Trophoblast cell (in vitro differentiated cells and primary cell): ENCODE measurements around the gene GDPD5.

Experiments used
- DNase-seq, 2 donors: peaks; one replicate each; pipeline ENCODE4 v3.0.0-alpha.2; 2016
- H2AFZ ChIP-seq: 2 replicates; pipeline ENCODE4 v1.6.1; 2013; ENCODE audit warnings: low read length, moderate library complexity, mild to moderate bottlenecking; ENCODE audit not compliant: insufficient read depth, poor library complexity
- H2AK5ac ChIP-seq: 2 replicates; pipeline ENCODE4 v1.6.1; 2013; ENCODE audit warnings: mild to moderate bottlenecking, low read length
- H2BK120ac ChIP-seq: 2 replicates; pipeline ENCODE4 v1.6.1; 2013; ENCODE audit warnings: low read length, mild to moderate bottlenecking, moderate library complexity; ENCODE audit not compliant: insufficient read depth, poor library complexity
- H2BK12ac ChIP-seq: 2 replicates; pipeline ENCODE4 v1.6.1; 2013; ENCODE audit warnings: mild to moderate bottlenecking, low read length, moderate library complexity
- H2BK5ac ChIP-seq: 2 replicates; pipeline ENCODE4 v1.6.1; 2013; ENCODE audit warnings: low read length, low read depth, moderate library complexity, mild to moderate bottlenecking; ENCODE audit not compliant: poor library complexity
- H3K14ac ChIP-seq: 2 replicates; pipeline ENCODE4 v1.6.1; 2013; ENCODE audit warnings: mild to moderate bottlenecking, low read length
- H3K18ac ChIP-seq: 2 replicates; pipeline ENCODE4 v1.6.1; 2013; ENCODE audit warnings: mild to moderate bottlenecking, low read length
- H3K23ac ChIP-seq: 2 replicates; pipeline ENCODE4 v1.6.1; 2013; ENCODE audit warnings: low read length
- H3K27ac ChIP-seq: 2 replicates; pipeline ENCODE4 v1.5.1; 2013; ENCODE audit warnings: low read depth, mild to moderate bottlenecking, inconsistent platforms, low read length, moderate library complexity
- H3K27me3 ChIP-seq: 2 replicates; pipeline ENCODE4 v1.6.1; 2013; ENCODE audit warnings: inconsistent platforms, mild to moderate bottlenecking, low read length, moderate library complexity; ENCODE audit not compliant: insufficient read depth
- H3K36me3 ChIP-seq, 2 experiments: 1 replicate in 1 of 2; 2 replicates in 1 of 2; pipeline ENCODE4 v1.6.1; 2013; ENCODE audit warnings: low read length in 2 of 2, mild to moderate bottlenecking in 2 of 2, moderate library complexity in 1 of 2; ENCODE audit not compliant: insufficient read depth in 2 of 2, control insufficient read depth in 1 of 2
- H3K4ac ChIP-seq: 2 replicates; pipeline ENCODE4 v1.6.1; 2013; ENCODE audit warnings: low read depth, mild to moderate bottlenecking, low read length, moderate library complexity
- H3K4me1 ChIP-seq, 2 experiments: 1 replicate in 1 of 2; 2 replicates in 1 of 2; pipeline ENCODE4 v1.6.1; 2013; ENCODE audit warnings: low read length in 2 of 2, mild to moderate bottlenecking in 2 of 2, moderate library complexity in 1 of 2; ENCODE audit not compliant: insufficient read depth in 2 of 2, control insufficient read depth in 1 of 2
- H3K4me2 ChIP-seq: 2 replicates; pipeline ENCODE4 v1.6.1; 2013; ENCODE audit warnings: inconsistent platforms, mild to moderate bottlenecking, low read length, moderate library complexity
- H3K4me3 ChIP-seq: 2 replicates; pipeline ENCODE4 v1.5.1; 2013; ENCODE audit warnings: mild to moderate bottlenecking, low read depth, low read length, inconsistent platforms
- H3K79me1 ChIP-seq: one replicate; pipeline ENCODE4 v1.6.1; 2013; ENCODE audit warnings: low read length
- H3K79me2 ChIP-seq: 2 replicates; pipeline ENCODE4 v1.6.1; 2013; ENCODE audit warnings: low read length, mild to moderate bottlenecking; ENCODE audit not compliant: control insufficient read depth, insufficient read depth, poor library complexity
- H3K9ac ChIP-seq: 2 replicates; pipeline ENCODE4 v1.6.1; 2013; ENCODE audit warnings: mild to moderate bottlenecking, low read length
- H3K9me3 ChIP-seq: 2 replicates; pipeline ENCODE4 v1.6.1; 2013; ENCODE audit warnings: low read depth, mild to moderate bottlenecking, control low read depth, inconsistent platforms, low read length; ENCODE audit not compliant: insufficient read depth
- H4K12ac ChIP-seq: 2 replicates; pipeline ENCODE4 v1.6.1; 2013; ENCODE audit warnings: low read depth, mild to moderate bottlenecking, low read length, moderate library complexity
- H4K8ac ChIP-seq: 2 replicates; pipeline ENCODE4 v1.6.1; 2013; ENCODE audit warnings: low read depth, mild to moderate bottlenecking, low read length, moderate library complexity
- H4K91ac ChIP-seq: one replicate; pipeline ENCODE4 v1.6.1; 2013; ENCODE audit warnings: low read depth, mild to moderate bottlenecking, low read length, moderate library complexity
- WGBS: extraction: QIAGEN DNeasy Blood & Tissue Kit; methylation state at CpG from one replicate; pipeline ENCODE4 v1.1.7; 2013; ENCODE audit warnings: missing lambda C conversion rate; ENCODE audit not compliant: insufficient read length, insufficient coverage; ENCODE audit errors: extremely low coverage; 5-methylcytosine and 5-hydroxymethylcytosine counted together

The GDPD5 gene

GRCh38 chr11:75516140-75516539, 9.6 kb downstream of the GDPD5 start:
- no peak overlapping the region for H2AFZ ChIP-seq
- no peak overlapping the region for H3K18ac ChIP-seq
- no peak overlapping the region for H4K12ac ChIP-seq
- H3K14ac ChIP-seq: no peak overlapping the region
- peaks cover 8% of the 10 kb centered on the region for H3K9me3 ChIP-seq
- no peaks in the 10 kb centered on the region for H3K79me2 ChIP-seq
- H3K36me3 ChIP-seq: no peaks in the 10 kb centered on the region
- H4K91ac ChIP-seq: no peak overlapping the region
- H3K27ac ChIP-seq: no peak overlapping the region
- H3K4me3 ChIP-seq: no peak overlapping the region
- no peak overlapping the region for H4K8ac ChIP-seq
- H3K4me1 ChIP-seq: peaks cover 0 to 2% of the 10 kb centered on the region in 2 experiments
- H2AK5ac ChIP-seq: no peak overlapping the region
- no peak overlapping the region for H3K4ac ChIP-seq
- no peak overlapping the region for H3K4me2 ChIP-seq
- WGBS: no CpG with 5 or more reads among the region's 3 CpGs
- no peaks in the 10 kb centered on the region for H3K27me3 ChIP-seq
- DNase-seq: no peak
- no peak overlapping the region for H3K23ac ChIP-seq
- no peak overlapping the region for H2BK120ac ChIP-seq
- no peak overlapping the region for H2BK5ac ChIP-seq
- H3K79me1 ChIP-seq: no peaks in the 10 kb centered on the region
- H3K9ac ChIP-seq: no peak overlapping the region
- H2BK12ac ChIP-seq: no peak overlapping the region

GRCh38 chr11:75514596-75514995, 11.1 kb downstream of the GDPD5 start:
- Histone ChIP-seq H3K23ac (no peak overlapping the region), H2BK120ac (no peak overlapping the region), H3K18ac (no peak overlapping the region), H2AFZ (no peak overlapping the region), H4K12ac (no peak overlapping the region), H2AK5ac (no peak overlapping the region), H3K4ac (no peak overlapping the region), H3K79me2 (no peaks in the 10 kb centered on the region), H4K91ac (no peak overlapping the region), H4K8ac (no peak overlapping the region), H3K79me1 (no peaks in the 10 kb centered on the region), H3K4me1 (peaks cover 0 to 2% of the 10 kb centered on the region in 2 experiments), H3K4me2 (no peak overlapping the region), H2BK5ac (no peak overlapping the region), H3K27me3 (no peaks in the 10 kb centered on the region), H3K36me3 (no peaks in the 10 kb centered on the region), H3K9me3 (peaks cover 8% of the 10 kb centered on the region), H2BK12ac (no peak overlapping the region), H3K9ac (no peak overlapping the region), H3K14ac (no peak overlapping the region), H3K27ac (no peak overlapping the region), H3K4me3 (no peak overlapping the region)
- DNase-seq: no peak

- H3K4ac ChIP-seq: no peak overlapping the region
- no peak overlapping the region for H3K4me3 ChIP-seq
- no peaks in the 10 kb centered on the region for H3K79me1 ChIP-seq
- H4K12ac ChIP-seq: no peak overlapping the region
- no peak overlapping the region for H2AFZ ChIP-seq
- H3K14ac ChIP-seq: no peak overlapping the region
- H2BK120ac ChIP-seq: no peak overlapping the region
- H3K23ac ChIP-seq: no peak overlapping the region
- H2AK5ac ChIP-seq: no peak overlapping the region
- no CpG with 5 or more reads among the region's 5 CpGs for WGBS
- H3K27me3 ChIP-seq: no peaks in the 10 kb centered on the region
- H3K27ac ChIP-seq: no peak overlapping the region
- H3K4me2 ChIP-seq: no peak overlapping the region
- no peaks in the 10 kb centered on the region for H3K79me2 ChIP-seq
- no peak overlapping the region for H4K91ac ChIP-seq
- no peak overlapping the region for H3K9ac ChIP-seq
- no peak for DNase-seq
- H4K8ac ChIP-seq: no peak overlapping the region
- no peak overlapping the region for H2BK12ac ChIP-seq
- H3K4me1 ChIP-seq: peaks cover 4 to 6% of the 10 kb centered on the region in 2 experiments
- H3K36me3 ChIP-seq: no peaks in the 10 kb centered on the region
- H3K9me3 ChIP-seq: peaks cover 8% of the 10 kb centered on the region
- no peak overlapping the region for H3K18ac ChIP-seq
- no peak overlapping the region for H2BK5ac ChIP-seq
Observed at GRCh38 chr11:75513250-75513649, 12.5 kb downstream of the GDPD5 start.

- no peak overlapping the region for H2BK120ac ChIP-seq
- H4K12ac ChIP-seq: no peak overlapping the region
- no peaks in the 10 kb centered on the region for H3K79me2 ChIP-seq
- H4K91ac ChIP-seq: no peak overlapping the region
- H3K36me3 ChIP-seq: no peaks in the 10 kb centered on the region
- no peak overlapping the region for H3K4me2 ChIP-seq
- H3K9ac ChIP-seq: no peak overlapping the region
- no CpG with 5 or more reads among the region's 5 CpGs for WGBS
- no peaks in the 10 kb centered on the region for H3K27me3 ChIP-seq
- no peak overlapping the region for H2BK5ac ChIP-seq
- no peak overlapping the region for H2BK12ac ChIP-seq
- H3K4me3 ChIP-seq: no peak overlapping the region
- H3K4me1 ChIP-seq: peaks cover 6% of the 10 kb centered on the region in 2 experiments
- H3K18ac ChIP-seq: no peak overlapping the region
- H3K14ac ChIP-seq: no peak overlapping the region
- no peak overlapping the region for H2AFZ ChIP-seq
- peaks cover 5% of the 10 kb centered on the region for H3K9me3 ChIP-seq
- H3K23ac ChIP-seq: no peak overlapping the region
- H3K27ac ChIP-seq: no peak overlapping the region
- no peak overlapping the region for H2AK5ac ChIP-seq
- H3K79me1 ChIP-seq: peaks cover 2% of the 10 kb centered on the region
- DNase-seq: no peak
- H4K8ac ChIP-seq: no peak overlapping the region
- H3K4ac ChIP-seq: no peak overlapping the region
Observed at GRCh38 chr11:75510723-75511019, 15.1 kb downstream of the GDPD5 start.
